Mesodermal cell (in vitro differentiated cells): ENCODE results near the gene ALK.

Source experiments
- H3K27ac ChIP-seq: 2 replicates; pipeline ENCODE4 v1.7.0; 2013; ENCODE audit warnings: mild to moderate bottlenecking, low read depth, low read length, moderate library complexity; ENCODE audit not compliant: severe bottlenecking
- H3K36me3 ChIP-seq: 2 replicates; pipeline ENCODE4 v1.7.1; 2013; ENCODE audit warnings: mild to moderate bottlenecking, low read length, moderate library complexity; ENCODE audit not compliant: control insufficient read depth, insufficient read depth
- H3K4me1 ChIP-seq: one replicate; pipeline ENCODE4 v1.7.1; 2013; ENCODE audit warnings: mild to moderate bottlenecking, low read length; ENCODE audit not compliant: insufficient read depth, control insufficient read depth, poor library complexity, severe bottlenecking
- H3K4me3 ChIP-seq: 2 replicates; pipeline ENCODE4 v1.7.0; 2013; ENCODE audit warnings: low read length, control low read depth, mild to moderate bottlenecking; ENCODE audit not compliant: insufficient read depth, poor library complexity, severe bottlenecking; ENCODE audit errors: extremely low read depth
- H3K9me3 ChIP-seq: 2 replicates; pipeline ENCODE4 v1.7.1; 2013; ENCODE audit warnings: mild to moderate bottlenecking, low read length, moderate library complexity; ENCODE audit not compliant: control insufficient read depth
- WGBS, 2 experiments: methylation state at CpG; one replicate each; pipeline ENCODE4 v1.1.5; 2013; ENCODE audit warnings: missing lambda C conversion rate in 2 of 2; ENCODE audit not compliant: insufficient coverage in 2 of 2; 5-methylcytosine and 5-hydroxymethylcytosine counted together

ALK gene

GRCh38 chr2:29876374-29876773 lies 45.0 kb downstream of the ALK start:
- H3K9me3 ChIP-seq = no peaks in the 10 kb centered on the region
- H3K4me1 ChIP-seq = peaks cover 4% of the 10 kb centered on the region
- H3K36me3 ChIP-seq = no peaks in the 10 kb centered on the region
- H3K4me3 ChIP-seq = no peak overlapping the region
- H3K27ac ChIP-seq = no peak overlapping the region
- WGBS, 2 experiments = 99 to 100% methylated on average over 4 of the region's 4 CpGs

GRCh38 chr2:29874745-29875144 lies 46.6 kb downstream of the ALK start:
- Histone ChIP-seq H3K36me3 (no peaks in the 10 kb centered on the region), H3K4me1 (peaks cover 4% of the 10 kb centered on the region)
- WGBS, 2 experiments = 85 to 100% methylated on average over 1 of the region's 2 CpGs

GRCh38 chr2:29872870-29873269 lies 48.5 kb downstream of the ALK start:
- H3K4me3 ChIP-seq = no peak overlapping the region
- H3K9me3 ChIP-seq = no peaks in the 10 kb centered on the region
- H3K27ac ChIP-seq = no peak overlapping the region
- no peaks in the 10 kb centered on the region for H3K36me3 ChIP-seq
- WGBS, 2 experiments = 89 to 100% methylated on average over 1 of the region's 1 CpG
- H3K4me1 ChIP-seq = no peaks in the 10 kb centered on the region

More at GRCh38 chr2:29874745-29875144, 46.6 kb downstream of the ALK start:
- Histone ChIP-seq H3K9me3 (no peaks in the 10 kb centered on the region), H3K27ac (no peak overlapping the region), H3K4me3 (no peak overlapping the region)

- Histone ChIP-seq H3K4me3 (no peak overlapping the region), H3K36me3 (no peaks in the 10 kb centered on the region), H3K9me3 (no peaks in the 10 kb centered on the region), H3K4me1 (no peaks in the 10 kb centered on the region), H3K27ac (no peak overlapping the region)
- WGBS, 2 experiments = 88 to 94% methylated on average over 1 to 2 of the region's 2 CpGs
Measured at GRCh38 chr2:29871541-29871940, 49.8 kb downstream of the ALK start.

- Histone ChIP-seq H3K36me3 (no peaks in the 10 kb centered on the region), H3K27ac (no peak overlapping the region), H3K9me3 (no peaks in the 10 kb centered on the region), H3K4me1 (no peaks in the 10 kb centered on the region), H3K4me3 (no peak overlapping the region)
- 88 to 100% methylated on average over 1 of the region's 1 CpG for WGBS, 2 experiments
Measured at GRCh38 chr2:29865512-29865911, 55.9 kb downstream of the ALK start.

GRCh38 chr2:29864988-29865387 lies 56.4 kb downstream of the ALK start:
- H3K27ac ChIP-seq = no peak overlapping the region
- WGBS, 2 experiments = no CpG with 5 or more reads among the region's 1 CpG
- no peaks in the 10 kb centered on the region for H3K9me3 ChIP-seq

GRCh38 chr2:29855924-29856639 lies 65.3 kb downstream of the ALK start:
- Histone ChIP-seq H3K4me1 (no peaks in the 10 kb centered on the region), H3K27ac (no peak overlapping the region), H3K4me3 (no peak overlapping the region), H3K9me3 (no peaks in the 10 kb centered on the region), H3K36me3 (no peaks in the 10 kb centered on the region)
- WGBS, 2 experiments = 78 to 100% methylated on average over 2 of the region's 7 CpGs

More at GRCh38 chr2:29864988-29865387, 56.4 kb downstream of the ALK start:
- H3K36me3 ChIP-seq = no peaks in the 10 kb centered on the region
- no peak overlapping the region for H3K4me3 ChIP-seq
- no peaks in the 10 kb centered on the region for H3K4me1 ChIP-seq

GRCh38 chr2:29850794-29851193 lies 70.6 kb downstream of the ALK start:
- H3K36me3 ChIP-seq = no peaks in the 10 kb centered on the region
- H3K27ac ChIP-seq = no peak overlapping the region
- 82% methylated on average over 5 of the region's 7 CpGs; no CpG with 5 or more reads in 1 of the 2 experiments for WGBS, 2 experiments
- H3K4me3 ChIP-seq = no peak overlapping the region
- no peaks in the 10 kb centered on the region for H3K9me3 ChIP-seq
- H3K4me1 ChIP-seq = no peaks in the 10 kb centered on the region

GRCh38 chr2:29848566-29849310 lies 72.6 kb downstream of the ALK start:
- Histone ChIP-seq H3K36me3 (no peaks in the 10 kb centered on the region), H3K4me3 (no peak overlapping the region), H3K4me1 (no peaks in the 10 kb centered on the region), H3K27ac (no peak overlapping the region), H3K9me3 (no peaks in the 10 kb centered on the region)
- WGBS, 2 experiments = 84 to 92% methylated on average over 11 to 12 of the region's 12 CpGs

GRCh38 chr2:29847886-29848285 lies 73.5 kb downstream of the ALK start:
- H3K9me3 ChIP-seq = no peaks in the 10 kb centered on the region
- 94 to 100% methylated on average over 2 of the region's 6 CpGs for WGBS, 2 experiments
- no peaks in the 10 kb centered on the region for H3K4me1 ChIP-seq
- H3K36me3 ChIP-seq = no peaks in the 10 kb centered on the region
- no peak overlapping the region for H3K27ac ChIP-seq
- H3K4me3 ChIP-seq = no peak overlapping the region
